Heart left ventricle (tissue), 13 donors: Measurements from ENCODE around the gene SPAG9.

Experiments
- POLR2A ChIP-seq, 2 donors: fragments of 450-650 bp; IDR thresholded peaks; one replicate each; pipeline ENCODE4 v1.6.1; 2017; ENCODE audit warnings: antibody characterized with exemption in 2 of 2, mild to moderate bottlenecking in 2 of 2, moderate library complexity in 2 of 2
- TF ChIP-seq, protein P1 (sequence below), 12 donors: fragments of 200-600 bp; sonication (generic) in 4 of 12; IDR thresholded peaks; one replicate each; pipeline versions ENCODE4 v1.5.0 to v1.8.0; 2018 to 2022; ENCODE audit warnings: antibody characterized with exemption in 12 of 12, mild to moderate bottlenecking in 5 of 12
- donor health status: ischemic (EF 13 %, LVEDD 7.1; RV severe dilation, severe dysfunction).
- donor health status: DM: no; HTN: yes; CAD: no.
- donor health status: DM: no; HTN: no; CAD: no.
- donor health status: ischemic (EF 25% LVEDD 6.9; RV normal size, moderate dysfunction).
- donor health status: ischemic (EF 25% LVEDD 5.7; RV mildly dilated, moderate dysfunction).
- donor health status: ischemic (EF 35%, LVEDD 5.7; RV mildly dilated, moderate dysfunction).
- donor health status: nonischemic (EF 11% LVEDD 7.7; RV severe dilation, severe dysfunction).
- donor health status: DM: yes; HTN: yes; CAD: no.
- donor health status: PGD.
- donor health status: ischemic (EF 29% LVEDD 5.4; RV normal size, mild dysfunction).
- donor health status: nonischemic (EF 23%, LVEDD 6.1; RV moderate dilation, normal function).

- TF ChIP-seq, protein P1, sequence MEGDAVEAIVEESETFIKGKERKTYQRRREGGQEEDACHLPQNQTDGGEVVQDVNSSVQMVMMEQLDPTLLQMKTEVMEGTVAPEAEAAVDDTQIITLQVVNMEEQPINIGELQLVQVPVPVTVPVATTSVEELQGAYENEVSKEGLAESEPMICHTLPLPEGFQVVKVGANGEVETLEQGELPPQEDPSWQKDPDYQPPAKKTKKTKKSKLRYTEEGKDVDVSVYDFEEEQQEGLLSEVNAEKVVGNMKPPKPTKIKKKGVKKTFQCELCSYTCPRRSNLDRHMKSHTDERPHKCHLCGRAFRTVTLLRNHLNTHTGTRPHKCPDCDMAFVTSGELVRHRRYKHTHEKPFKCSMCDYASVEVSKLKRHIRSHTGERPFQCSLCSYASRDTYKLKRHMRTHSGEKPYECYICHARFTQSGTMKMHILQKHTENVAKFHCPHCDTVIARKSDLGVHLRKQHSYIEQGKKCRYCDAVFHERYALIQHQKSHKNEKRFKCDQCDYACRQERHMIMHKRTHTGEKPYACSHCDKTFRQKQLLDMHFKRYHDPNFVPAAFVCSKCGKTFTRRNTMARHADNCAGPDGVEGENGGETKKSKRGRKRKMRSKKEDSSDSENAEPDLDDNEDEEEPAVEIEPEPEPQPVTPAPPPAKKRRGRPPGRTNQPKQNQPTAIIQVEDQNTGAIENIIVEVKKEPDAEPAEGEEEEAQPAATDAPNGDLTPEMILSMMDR (IDR thresholded peaks at IDR 0.05): no peak
- TF ChIP-seq POLR2A (IDR thresholded peaks at IDR 0.05): no peak
These were observed 32.4 kb downstream of the SPAG9 start for GRCh38 chr17:51088287-51088686.
